GM12878 (cell line): ENCODE results near the gene CTAG1B. TPM values are rescaled to one million over a fixed set of nuclear protein-coding genes. Genes with fewer than 3 reads are reported as not detected.
A peak's percentile ranks its signal among the peaks of the same experiment; 100 is the strongest.
"Not testable (repeated sequence)": the region's sequence is repeated elsewhere in the genome, so short reads cannot be mapped to it uniquely, and the experiment has no call there.

Source experiments
- ATAC-seq: fragments of 200-7000 bp; cut with Tn5 transposase; 3 replicates; pipeline ENCODE4 v1.9.1; 2020; ENCODE audit warnings: mild to moderate bottlenecking, moderate library complexity
- Bru-seq: library from RNA; stranded (reverse); fragments of 400-500 nt; gene quantifications from one replicate; lab custom pipeline; 2021; lab: Mats Ljungman, UMichigan
- BruChase-seq, 2 experiments: library from RNA; stranded (reverse); fragments of 400-500 nt; gene quantifications; one replicate each; lab custom pipeline; 2021; lab: Mats Ljungman, UMichigan
- BruUV-seq: library from RNA; stranded (reverse); fragments of 400-500 nt; replicated peaks from 2 replicates; lab custom pipeline; 2021; lab: Mats Ljungman, UMichigan
- CTCF ChIA-PET: fragments of 300-600 bp; sonication (Branson Sonifier 250); formaldehyde crosslinking; extraction: SDS; loops from one replicate; lab custom pipeline; 2021; ENCODE audit warnings: inconsistent platforms; lab: Yijun Ruan, JAX
- POLR2A ChIA-PET: fragments of 350-600 bp; formaldehyde crosslinking; extraction: SDS; loops from one replicate; lab custom pipeline; 2021; ENCODE audit warnings: inconsistent platforms; lab: Charles Lee
- RAD21 ChIA-PET: fragments of 300-600 bp; sonication (Branson Sonifier 250); formaldehyde crosslinking; loops from one replicate; lab custom pipeline; 2023; ENCODE audit warnings: antibody characterized with exemption; ENCODE audit not compliant: unreplicated experiment; lab: Charles Lee
- SMC1A ChIA-PET: fragments of 300-600 bp; sonication (Branson Sonifier 250); formaldehyde crosslinking; loops from one replicate; lab custom pipeline; 2023; ENCODE audit not compliant: unreplicated experiment, uncharacterized antibody; lab: Charles Lee
- DNase-seq: peaks from one replicate; pipeline ENCODE4 v3.0.0-alpha.2; 2011; ENCODE audit warnings: low read depth, low spot score
- FAIRE-seq: peaks from 3 replicates; lab custom pipeline; 2011; peaks lifted over from hg19 to GRCh38; lab: Jason Lieb, UNC
- H2AFZ ChIP-seq: 2 replicates; pipeline ENCODE4 v1.6.0; 2011; ENCODE audit warnings: low read depth, low read length, control low read depth; ENCODE audit not compliant: control insufficient read depth
- H3K27ac ChIP-seq: 2 replicates; pipeline ENCODE4 v1.5.1; 2011; ENCODE audit warnings: control low read depth; ENCODE audit not compliant: control insufficient read depth, insufficient read depth
- H3K27me3 ChIP-seq, 2 experiments: replicated peaks in 1 of 2; 2 replicates each; pipeline versions ENCODE4 v1.6.0 to v1.6.1; 2011; ENCODE audit warnings: low read length in 1 of 2; ENCODE audit not compliant: control insufficient read depth in 2 of 2, insufficient read depth in 2 of 2
- H3K36me3 ChIP-seq, 2 experiments: 2 replicates each; pipeline ENCODE4 v1.5.1; 2011; ENCODE audit warnings: low read length in 1 of 2; ENCODE audit not compliant: control insufficient read depth in 2 of 2, insufficient read depth in 2 of 2
- H3K4me1 ChIP-seq: 2 replicates; pipeline ENCODE4 v1.6.1; 2011; ENCODE audit warnings: mild to moderate bottlenecking, low read length, moderate library complexity, mixed read lengths; ENCODE audit not compliant: control insufficient read depth, insufficient read depth
- H3K4me2 ChIP-seq: 2 replicates; pipeline ENCODE4 v1.6.0; 2011; ENCODE audit warnings: control low read depth; ENCODE audit not compliant: control insufficient read depth, insufficient read depth
- H3K4me3 ChIP-seq: fragments of 200-600 bp; sonication (generic); 2 replicates; pipeline ENCODE4 v1.5.1; 2016
- H3K79me2 ChIP-seq: 2 replicates; pipeline ENCODE4 v1.6.0; 2011; ENCODE audit warnings: low read length; ENCODE audit not compliant: control insufficient read depth, insufficient read depth
- H3K9ac ChIP-seq: 2 replicates; pipeline ENCODE4 v1.8.0; 2011; ENCODE audit warnings: low read length, control low read depth, mixed read lengths; ENCODE audit not compliant: control insufficient read depth, insufficient read depth
- H3K9me3 ChIP-seq: replicated peaks from 3 replicates; pipeline ENCODE4 v1.5.1; 2011; ENCODE audit warnings: mild to moderate bottlenecking, low read length; ENCODE audit not compliant: control insufficient read depth, insufficient read depth
- H4K20me1 ChIP-seq: 2 replicates; pipeline ENCODE4 v1.6.0; 2011; ENCODE audit not compliant: control insufficient read depth, insufficient read depth
- CUX1 ChIP-seq: IDR thresholded peaks from 2 replicates; pipeline ENCODE4 v1.6.1; 2012; ENCODE audit warnings: improper control_type of control experiment, low read depth, low read length; ENCODE audit not compliant: insufficient replicate concordance
- HDAC6 ChIP-seq: fragments of 200-600 bp; sonication (generic); IDR thresholded peaks from one replicate; pipeline ENCODE4 v1.8.0; 2017; ENCODE audit warnings: antibody characterized with exemption; ENCODE audit not compliant: unreplicated experiment
- MEF2A ChIP-seq: IDR thresholded peaks from 2 replicates; pipeline ENCODE4 v1.6.1; 2011; ENCODE audit warnings: low read depth, mild to moderate bottlenecking, low read length, moderate library complexity; ENCODE audit not compliant: insufficient read depth
- NR2C2 ChIP-seq: IDR thresholded peaks from 2 replicates; pipeline ENCODE4 v1.6.1; 2011; ENCODE audit warnings: borderline replicate concordance, low read depth; ENCODE audit not compliant: control insufficient read depth, insufficient read length
- POLR2AphosphoS2 ChIP-seq: IDR thresholded peaks from 2 replicates; pipeline ENCODE4 v1.6.1; 2011; ENCODE audit warnings: low read depth, mild to moderate bottlenecking, low read length, improper control_type of control experiment, moderate library complexity
- SMC3 ChIP-seq: IDR thresholded peaks from 2 replicates; pipeline ENCODE4 v1.6.1; 2011; ENCODE audit warnings: low read length, improper control_type of control experiment, borderline replicate concordance
- ZNF622 ChIP-seq: fragments of 450-650 bp; IDR thresholded peaks from 2 replicates; pipeline ENCODE4 v1.6.1; 2017; ENCODE audit warnings: mild to moderate bottlenecking, inconsistent platforms
- WGBS: methylation state at CpG from one replicate; pipeline ENCODE4 v1.1.6; 2016; ENCODE audit warnings: low lambda C conversion rate; ENCODE audit not compliant: insufficient replicate concordance, insufficient coverage; ENCODE audit errors: missing lambda C conversion rate; 5-methylcytosine and 5-hydroxymethylcytosine counted together
- in situ Hi-C: fragments of 300-500 bp; cut with MboI; formaldehyde crosslinking; loops from 9 replicates; pipeline ENCODE4 v1.14.3; 2018; ENCODE audit warnings: mixed read lengths
- intact Hi-C: fragments of 100-400 bp; cut with micrococcal nuclease; formaldehyde crosslinking; loops from one replicate; pipeline ENCODE4 v1.14.2; 2022; ENCODE audit not compliant: unreplicated experiment
- long read RNA-seq, 2 experiments: library from polyadenylated mRNA; unstranded; transcript quantifications; one replicate each; pipeline ENCODE4 v2.0.0, GENCODE V29; 2019 to 2020
- polyA minus RNA-seq, 3 experiments: library from RNA; depleted of rRNA, polyadenylated mRNA; stranded (reverse); fragments of >200 nt; gene quantifications; 2 replicates each; pipeline ENCODE4 v1.2.3, GENCODE V29; 2011
- polyA plus RNA-seq, 11 experiments: library from polyadenylated mRNA; depleted of rRNA in 4 of 11; unstranded in 6 of 11; stranded (reverse) in 5 of 11; fragments of >200 nt; fragmentation: Nextera tagmentation in 4 of 11; fragmentation: Illumina TruSeq in 1 of 11; extraction: Ambion mirVana in 4 of 11; extraction: Trizol in 1 of 11; gene quantifications; 1 replicate in 1 of 11; 2 replicates in 10 of 11; pipeline versions ENCODE4 v1.2.1 to v1.2.3, GENCODE V29; 2011 to 2016; ENCODE audit warnings: inconsistent platforms in 2 of 11, missing spikeins in 2 of 11, low read depth in 1 of 11
- total RNA-seq, 4 experiments: library from RNA; depleted of rRNA in 3 of 4; stranded (reverse); fragments of >200 nt in 3 of 4; fragmentation: Illumina TruSeq in 1 of 4; extraction: Trizol in 1 of 4; gene quantifications; 2 replicates each; pipeline versions ENCODE4 v1.2.1 to v1.2.3, GENCODE V29; 2013 to 2021

Gene CTAG1B
- total RNA-seq (2013; cell fraction: nucleolus; rRNA removed) = not detected in 2 replicates
- total RNA-seq (2014; rRNA removed) = not detected in 2 replicates
- total RNA-seq (2014; rRNA removed; fragmentation: Illumina TruSeq; extraction: Trizol) = not detected in 2 replicates
- not detected in 2 replicates for total RNA-seq (2021)
- polyA plus RNA-seq (2011; ENCODE audit: low read depth) = not detected
- not detected in 2 replicates for polyA plus RNA-seq (2011; rRNA removed)
- polyA plus RNA-seq (2011; cell fraction: cytosol; rRNA removed) = not detected in 2 replicates
- not detected in 2 replicates for polyA plus RNA-seq (2011; cell fraction: nucleus; rRNA removed)
- polyA plus RNA-seq (2012) = not detected in 2 replicates
- polyA plus RNA-seq (2014; fragmentation: Illumina TruSeq; extraction: Trizol) = not detected in 2 replicates
- polyA plus RNA-seq (2014; fragmentation: Nextera tagmentation; extraction: Ambion mirVana) = not detected
- not detected in 2 replicates for polyA plus RNA-seq (2014; rRNA removed)
- not detected for polyA plus RNA-seq (2016; fragmentation: Nextera tagmentation; extraction: Ambion mirVana)
- not detected in 2 replicates for polyA minus RNA-seq (2011; rRNA and poly(A)+ RNA removed)
- polyA minus RNA-seq (2011; cell fraction: cytosol; rRNA and poly(A)+ RNA removed) = not detected in 2 replicates
- polyA minus RNA-seq (2011; cell fraction: nucleus; rRNA and poly(A)+ RNA removed) = not detected in 2 replicates
- Bru-seq, nascent RNA = not detected
- not detected for BruChase-seq, experiment 1, labeled RNA remaining after a 6-hour chase
- BruChase-seq, experiment 2, labeled RNA remaining after a 2-hour chase = not detected
- long read RNA-seq, experiment 1 = 0 reads
- long read RNA-seq, experiment 2 = 0 reads

GRCh38 chrX:154619182-154619581, at the start of gene CTAG1B:
TSS of gene CTAG1B (minus strand) at chrX:154619282. CDS start at chrX:154619218, 64 bp downstream.
- H3K79me2 ChIP-seq, H3K4me3 ChIP-seq, POLR2A ChIA-PET, RAD21 ChIA-PET, H3K9ac ChIP-seq, H4K20me1 ChIP-seq, in situ Hi-C loops, SMC1A ChIA-PET, H3K4me2 ChIP-seq, FAIRE-seq, H3K4me1 ChIP-seq, H3K27ac ChIP-seq, CTCF ChIA-PET, intact Hi-C loops, H2AFZ ChIP-seq, H3K9me3 ChIP-seq, H3K27me3 ChIP-seq, ATAC-seq, DNase-seq, BruUV-seq, H3K36me3 ChIP-seq: not testable (repeated sequence)
- no CpG with 5 or more reads among the region's 28 CpGs for WGBS

DNA sequence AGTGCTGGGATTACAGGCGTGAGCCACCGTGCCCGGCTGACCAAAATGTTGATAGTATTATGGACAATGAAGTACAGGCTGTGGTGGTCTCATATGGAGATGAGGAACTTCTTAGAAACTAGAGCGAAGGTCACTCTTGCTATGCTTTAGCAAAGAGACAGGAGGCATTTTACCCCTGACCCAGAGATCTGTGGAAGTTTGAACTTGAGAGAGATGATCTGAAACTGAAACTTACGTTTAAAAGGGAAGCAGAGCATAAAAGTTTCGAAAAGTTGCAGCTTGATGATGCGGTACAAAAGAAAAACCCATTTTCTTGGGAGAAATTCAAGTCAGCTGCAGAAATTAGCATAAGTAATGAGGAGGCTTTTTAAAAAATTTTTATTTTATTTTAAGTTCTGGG, 42.8 kb upstream of the CTAG1B start:
- ChIA-PET RAD21 (no interaction called here), CTCF (no interaction called here), SMC1A (no interaction called here), POLR2A (no interaction called here)
- Histone ChIP-seq H2AFZ (no peak overlapping the region), H3K9ac (no peak overlapping the region), H3K36me3 (no peaks in the 10 kb centered on the region), H3K4me2 (no peak overlapping the region), H3K4me3 (no peak overlapping the region), H3K27me3 (no peaks in the 10 kb centered on the region), H3K4me1 (no peaks in the 10 kb centered on the region), H3K9me3 (peaks cover 2% of the 10 kb centered on the region; the same call in 2 of the 3 replicates), H3K79me2 (no peaks in the 10 kb centered on the region), H4K20me1 (no peaks in the 10 kb centered on the region), H3K27ac (no peak overlapping the region)
- FAIRE-seq (no peak), ATAC-seq (no peak; the same call in 2 of the 3 replicates), DNase-seq (peak; percentile 8)
- in situ Hi-C loops (no loop called here), intact Hi-C loops (no loop called here)
- no TSS peak for BruUV-seq
- WGBS = 38% methylated on average over 7 of the region's 7 CpGs
- TF ChIP-seq CUX1 = no peak
- TF ChIP-seq POLR2AphosphoS2 = no peak
- no peak for TF ChIP-seq MEF2A
- TF ChIP-seq SMC3 = no peak
- no peak for TF ChIP-seq NR2C2
- TF ChIP-seq HDAC6 = no peak
- TF ChIP-seq ZNF622 = no peak
